ENCODE results near the gene EML6.

- TF ChIP-seq MAZ (IDR thresholded peaks at IDR 0.05; ENCODE audit: borderline replicate concordance, low read depth, low read length) (no peak), MAZ (CRISPR knock-in tag; IDR thresholded peaks at IDR 0.05; ENCODE audit: low read depth) (no peak), ETV6 (CRISPR knock-in tag; conservative IDR thresholded peaks at IDR 0.05) (no peak), GABPB1 (CRISPR knock-in tag; IDR thresholded peaks at IDR 0.05) (no peak), ZSCAN21 (CRISPR knock-in tag; IDR thresholded peaks at IDR 0.05; ENCODE audit: borderline replicate concordance) (no peak), CCAR2 (optimal IDR thresholded peaks at IDR 0.05; ENCODE audit: low read depth, low read length) (no peak), ZNF552 (CRISPR knock-in tag; IDR thresholded peaks at IDR 0.05; ENCODE audit: borderline replicate concordance) (no peak)
These were observed 116.2 kb downstream of the EML6 start for GRCh38 chr2:54839461-54840255.
